Nephron (organoid): Measurements from ENCODE around the gene FSHB.

Experiments used
- H3K27ac Mint-ChIP-seq, 3 experiments: 2 replicates each; pipeline ENCODE4 v1.8.0; 2020; ENCODE audit warnings: mixed read lengths in 3 of 3, mild to moderate bottlenecking in 2 of 3, moderate library complexity in 1 of 3
- H3K27me3 Mint-ChIP-seq: 2 replicates; pipeline ENCODE4 v1.8.0; 2021; ENCODE audit warnings: low read depth, mild to moderate bottlenecking, moderate library complexity, mixed read lengths
- H3K36me3 Mint-ChIP-seq: 2 replicates; pipeline ENCODE4 v1.8.0; 2020; ENCODE audit warnings: low read depth, mixed read lengths
- H3K4me1 Mint-ChIP-seq: 2 replicates; pipeline ENCODE4 v1.8.0; 2020; ENCODE audit warnings: mixed read lengths
- H3K4me3 Mint-ChIP-seq, 3 experiments: 2 replicates each; pipeline ENCODE4 v1.8.0; 2020; ENCODE audit warnings: mild to moderate bottlenecking in 3 of 3, mixed read lengths in 3 of 3, moderate library complexity in 2 of 3
- H3K9me3 Mint-ChIP-seq: 2 replicates; pipeline ENCODE4 v1.8.0; 2020; ENCODE audit warnings: mixed read lengths
- TF ChIP-seq, protein P1 (sequence below), 3 experiments: fragments of 200-600 bp; sonication (generic); IDR thresholded peaks; one replicate each; pipeline ENCODE4 v1.5.0; 2021; ENCODE audit warnings: antibody characterized with exemption in 3 of 3; ENCODE audit not compliant: unreplicated experiment in 3 of 3

The FSHB gene

DNA sequence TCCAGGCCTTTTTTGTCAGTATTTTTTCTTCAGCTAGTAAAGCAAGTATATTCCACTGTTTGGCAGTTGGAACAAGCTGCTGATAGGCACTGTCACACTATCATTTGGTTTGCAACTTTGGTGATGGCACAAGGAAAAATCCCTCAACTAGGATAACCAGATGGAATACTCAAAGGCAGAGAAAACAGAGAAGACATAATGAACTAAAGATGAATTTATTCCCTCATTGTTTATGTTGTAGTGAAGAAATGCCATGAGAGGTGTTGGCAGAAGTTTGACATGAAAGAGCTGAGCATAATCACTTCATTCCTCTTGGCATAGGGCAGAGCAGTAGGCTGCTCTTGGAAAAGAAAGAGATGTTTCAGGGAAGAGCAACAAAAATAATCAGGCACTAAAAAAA is 39.9 kb downstream of the FSHB start:
- TF ChIP-seq, protein P1, sequence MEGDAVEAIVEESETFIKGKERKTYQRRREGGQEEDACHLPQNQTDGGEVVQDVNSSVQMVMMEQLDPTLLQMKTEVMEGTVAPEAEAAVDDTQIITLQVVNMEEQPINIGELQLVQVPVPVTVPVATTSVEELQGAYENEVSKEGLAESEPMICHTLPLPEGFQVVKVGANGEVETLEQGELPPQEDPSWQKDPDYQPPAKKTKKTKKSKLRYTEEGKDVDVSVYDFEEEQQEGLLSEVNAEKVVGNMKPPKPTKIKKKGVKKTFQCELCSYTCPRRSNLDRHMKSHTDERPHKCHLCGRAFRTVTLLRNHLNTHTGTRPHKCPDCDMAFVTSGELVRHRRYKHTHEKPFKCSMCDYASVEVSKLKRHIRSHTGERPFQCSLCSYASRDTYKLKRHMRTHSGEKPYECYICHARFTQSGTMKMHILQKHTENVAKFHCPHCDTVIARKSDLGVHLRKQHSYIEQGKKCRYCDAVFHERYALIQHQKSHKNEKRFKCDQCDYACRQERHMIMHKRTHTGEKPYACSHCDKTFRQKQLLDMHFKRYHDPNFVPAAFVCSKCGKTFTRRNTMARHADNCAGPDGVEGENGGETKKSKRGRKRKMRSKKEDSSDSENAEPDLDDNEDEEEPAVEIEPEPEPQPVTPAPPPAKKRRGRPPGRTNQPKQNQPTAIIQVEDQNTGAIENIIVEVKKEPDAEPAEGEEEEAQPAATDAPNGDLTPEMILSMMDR (IDR thresholded peaks at IDR 0.05; ENCODE audit: unreplicated experiment in 3 of 3), result no peak
- no peaks in the 10 kb centered on the region for H3K36me3 Mint-ChIP-seq
- H3K27ac Mint-ChIP-seq, result no peak overlapping the region
- no peaks in the 10 kb centered on the region for H3K9me3 Mint-ChIP-seq
- H3K4me1 Mint-ChIP-seq, result no peaks in the 10 kb centered on the region
- H3K4me3 Mint-ChIP-seq, result no peak overlapping the region
- peaks cover 3% of the 10 kb centered on the region for H3K27me3 Mint-ChIP-seq

DNA sequence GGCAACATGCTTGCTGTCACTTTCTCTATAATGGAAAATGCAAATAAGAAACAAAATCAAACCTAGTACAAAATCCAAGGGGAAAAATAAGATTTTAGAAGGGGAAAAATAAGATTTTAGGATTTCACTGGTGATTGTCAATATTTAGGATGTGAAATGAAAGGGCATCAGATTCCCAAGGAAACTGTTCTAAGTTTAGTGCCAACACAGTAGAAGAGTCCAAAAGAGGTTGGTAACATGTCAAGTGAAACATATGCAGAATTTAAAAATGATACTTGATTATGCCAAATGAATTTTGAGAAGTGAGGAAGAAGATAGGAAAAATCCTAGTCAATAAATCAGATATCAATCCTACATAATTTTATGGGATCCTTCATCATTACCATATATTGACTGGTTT is 46.4 kb downstream of the FSHB start:
- H3K9me3 Mint-ChIP-seq, result no peaks in the 10 kb centered on the region
- no peaks in the 10 kb centered on the region for H3K4me1 Mint-ChIP-seq
- H3K4me3 Mint-ChIP-seq, result no peak overlapping the region
- no peaks in the 10 kb centered on the region for H3K36me3 Mint-ChIP-seq
- TF ChIP-seq, protein P1 (IDR thresholded peaks at IDR 0.05; ENCODE audit: unreplicated experiment in 3 of 3), result no peak
- no peak overlapping the region for H3K27ac Mint-ChIP-seq
- peaks cover 4% of the 10 kb centered on the region for H3K27me3 Mint-ChIP-seq

DNA sequence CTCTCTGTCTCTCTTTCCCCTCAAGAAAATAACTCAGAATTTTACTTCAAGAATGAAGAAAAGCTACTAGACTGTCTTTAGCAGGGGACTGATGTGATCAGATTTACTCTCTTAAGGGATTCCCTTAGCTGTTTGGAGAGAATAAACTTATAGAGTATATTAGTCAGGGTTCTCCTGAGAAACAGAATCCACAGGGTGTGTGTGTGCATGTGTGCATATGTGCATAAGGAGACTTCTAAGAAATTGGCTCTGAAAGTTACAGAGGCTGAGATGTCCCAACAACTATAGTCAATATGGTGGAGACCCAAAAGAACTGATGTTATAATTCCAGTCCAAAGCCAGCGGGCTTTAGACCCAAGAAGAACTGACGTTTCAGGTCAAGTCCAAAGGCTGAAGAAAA is 49.0 kb downstream of the FSHB start:
- no peak overlapping the region for H3K4me3 Mint-ChIP-seq
- H3K27me3 Mint-ChIP-seq, result peaks cover 5% of the 10 kb centered on the region
- H3K27ac Mint-ChIP-seq, result no peak overlapping the region
- H3K4me1 Mint-ChIP-seq, result no peaks in the 10 kb centered on the region
- no peaks in the 10 kb centered on the region for H3K36me3 Mint-ChIP-seq
- TF ChIP-seq, protein P1 (IDR thresholded peaks at IDR 0.05; ENCODE audit: unreplicated experiment in 3 of 3), result no peak
- no peaks in the 10 kb centered on the region for H3K9me3 Mint-ChIP-seq

DNA sequence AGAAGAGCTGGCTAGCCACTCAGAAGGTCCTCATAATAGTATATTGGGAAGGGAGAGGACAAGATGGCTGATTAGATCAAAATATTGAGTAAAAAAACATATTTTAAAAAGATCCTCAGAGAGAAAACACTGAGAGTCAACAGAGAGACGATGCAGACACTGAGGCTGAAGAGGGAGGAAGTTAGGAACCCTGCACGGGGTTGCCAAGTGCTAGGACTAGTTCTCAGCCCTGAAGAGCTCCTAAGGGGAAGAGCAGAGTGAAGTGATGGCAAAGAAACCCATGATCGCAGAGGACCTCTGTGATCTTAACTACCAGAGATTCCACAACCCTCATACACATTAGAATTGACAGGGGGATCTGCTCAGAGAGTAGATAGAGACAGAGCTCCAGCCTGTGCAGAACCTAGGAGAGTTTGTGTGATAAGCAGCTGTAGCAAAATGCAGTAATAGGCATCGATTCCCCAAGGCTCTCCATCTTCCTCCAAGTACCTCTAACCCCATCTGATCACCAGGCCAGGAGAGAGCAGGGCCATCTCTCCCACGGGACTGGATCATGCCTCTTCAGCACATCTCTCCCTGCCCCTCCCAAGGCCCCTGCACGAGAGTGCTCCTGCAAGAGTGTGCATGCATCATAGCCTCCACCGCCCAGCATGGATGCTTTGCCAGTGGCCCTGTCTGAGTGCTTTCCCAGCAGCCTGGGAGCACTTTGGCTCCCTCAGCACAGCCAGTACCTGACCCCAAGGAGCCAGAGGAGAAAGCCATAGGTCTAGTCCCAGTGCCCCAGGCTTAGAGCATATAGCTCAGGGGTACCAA is 50.9 kb downstream of the FSHB start:
- Mint-ChIP-seq H3K4me1 (no peaks in the 10 kb centered on the region), H3K27ac (no peak overlapping the region), H3K27me3 (peaks cover 5% of the 10 kb centered on the region), H3K4me3 (no peak overlapping the region), H3K9me3 (no peaks in the 10 kb centered on the region), H3K36me3 (no peaks in the 10 kb centered on the region)
- TF ChIP-seq, protein P1 (IDR thresholded peaks at IDR 0.05; ENCODE audit: unreplicated experiment in 3 of 3), result no peak

DNA sequence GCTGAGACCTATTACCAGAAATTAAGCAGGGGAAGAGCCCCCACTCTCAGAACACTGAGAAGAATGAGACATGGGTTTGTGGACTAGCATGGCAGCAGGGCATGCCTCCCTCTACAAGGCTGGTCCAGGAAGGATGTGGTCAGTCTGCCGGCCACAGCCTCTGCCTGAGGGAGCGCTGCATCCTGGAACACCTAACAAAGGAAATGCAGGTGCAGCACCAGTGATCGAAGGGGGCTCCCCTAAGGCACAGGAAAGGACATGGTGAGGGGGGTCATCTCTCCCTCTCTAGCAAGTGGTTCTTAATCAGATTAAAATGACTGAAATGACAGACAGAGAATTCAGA is 51.4 kb downstream of the FSHB start:
- H3K4me1 Mint-ChIP-seq, result no peaks in the 10 kb centered on the region
- TF ChIP-seq, protein P1 (IDR thresholded peaks at IDR 0.05; ENCODE audit: unreplicated experiment in 3 of 3), result no peak
- H3K36me3 Mint-ChIP-seq, result no peaks in the 10 kb centered on the region
- H3K27me3 Mint-ChIP-seq, result peaks cover 5% of the 10 kb centered on the region
- no peak overlapping the region for H3K27ac Mint-ChIP-seq
- H3K4me3 Mint-ChIP-seq, result no peak overlapping the region
- no peaks in the 10 kb centered on the region for H3K9me3 Mint-ChIP-seq
